DOHH2 (cell line): ENCODE data around the gene TACR1.

Experiments
- H3F3A ChIP-seq: fragments of 200-600 bp; sonication (generic), shearing (Covaris generic); 2 replicates; pipeline ENCODE4 v1.6.0; 2016; ENCODE audit warnings: antibody characterized with exemption, mild to moderate bottlenecking; ENCODE audit not compliant: control insufficient read depth, insufficient read depth
- H3K27ac ChIP-seq: fragments of 200-600 bp; sonication (generic); 2 replicates; pipeline ENCODE4 v1.5.1; 2014; ENCODE audit warnings: low read depth, mild to moderate bottlenecking, low read length, moderate library complexity
- H3K27me3 ChIP-seq: fragments of 200-600 bp; sonication (generic); 2 replicates; pipeline ENCODE4 v1.6.1; 2014; ENCODE audit warnings: mild to moderate bottlenecking, low read length, mixed read lengths; ENCODE audit not compliant: control insufficient read depth
- H3K36me3 ChIP-seq: fragments of 200-600 bp; sonication (generic); 2 replicates; pipeline ENCODE4 v1.6.1; 2014; ENCODE audit warnings: mild to moderate bottlenecking, low read length, moderate library complexity, mixed read lengths; ENCODE audit not compliant: control insufficient read depth
- H3K4me1 ChIP-seq: fragments of 200-600 bp; sonication (generic); 2 replicates; pipeline ENCODE4 v1.6.1; 2014; ENCODE audit warnings: mild to moderate bottlenecking, low read length, mixed read lengths; ENCODE audit not compliant: control insufficient read depth
- H3K4me2 ChIP-seq: fragments of 200-600 bp; sonication (generic); 2 replicates; pipeline ENCODE4 v1.6.0; 2014; ENCODE audit warnings: mild to moderate bottlenecking, low read length, moderate library complexity
- H3K4me3 ChIP-seq: fragments of 200-600 bp; sonication (generic); 2 replicates; pipeline ENCODE4 v1.5.1; 2014; ENCODE audit warnings: mild to moderate bottlenecking, low read length, mixed read lengths
- H3K79me2 ChIP-seq: fragments of 200-600 bp; sonication (generic); 2 replicates; pipeline ENCODE4 v1.6.1; 2014; ENCODE audit warnings: mild to moderate bottlenecking, low read length, mixed read lengths; ENCODE audit not compliant: control insufficient read depth
- H3K9me2 ChIP-seq: fragments of 200-600 bp; sonication (generic); replicated peaks from 2 replicates; pipeline ENCODE4 v1.6.1; 2014; ENCODE audit warnings: mild to moderate bottlenecking, low read length, mixed read lengths; ENCODE audit not compliant: control insufficient read depth
- H3K9me3 ChIP-seq: fragments of 200-600 bp; sonication (generic); 2 replicates; pipeline ENCODE4 v1.6.1; 2014; ENCODE audit warnings: antibody characterized with exemption, low read length, mixed read lengths; ENCODE audit not compliant: control insufficient read depth, insufficient read depth
- H4K20me1 ChIP-seq: fragments of 200-600 bp; sonication (generic); 2 replicates; pipeline ENCODE4 v1.6.0; 2014; ENCODE audit warnings: low read depth, mild to moderate bottlenecking, antibody characterized with exemption, low read length, moderate library complexity; ENCODE audit not compliant: control insufficient read depth, insufficient read depth
- CTCF ChIP-seq: fragments of 200-600 bp; sonication (generic); IDR thresholded peaks from one replicate; pipeline ENCODE4 v1.5.1; 2014; ENCODE audit warnings: antibody characterized with exemption, mild to moderate bottlenecking, low read depth, low read length; ENCODE audit not compliant: poor library complexity, severe bottlenecking
- EZH2phosphoT487 ChIP-seq: fragments of 200-600 bp; sonication (generic); IDR thresholded peaks from 2 replicates; pipeline ENCODE4 v1.6.1; 2017; ENCODE audit warnings: borderline replicate concordance, mild to moderate bottlenecking, antibody characterized with exemption, low read length, moderate library complexity, mixed read lengths

Gene TACR1

GRCh38 chr2:75182606-75183005 is 16.7 kb downstream of the TACR1 start:
- no peaks in the 10 kb centered on the region for H4K20me1 ChIP-seq
- H3K4me3 ChIP-seq, result no peak overlapping the region
- no peak overlapping the region for H3K4me2 ChIP-seq
- no peak overlapping the region for H3K27ac ChIP-seq
- H3K79me2 ChIP-seq, result no peaks in the 10 kb centered on the region
- H3K9me3 ChIP-seq, result no peaks in the 10 kb centered on the region
- no peaks in the 10 kb centered on the region for H3K36me3 ChIP-seq
- H3F3A ChIP-seq, result no peaks in the 10 kb centered on the region
- H3K27me3 ChIP-seq, result 0 out of 2 replicates have a peak, but pooled peaks cover 3% of the 10 kb centered on the region
- TF ChIP-seq CTCF (no peak), EZH2phosphoT487 (no peak)
- no peaks in the 10 kb centered on the region for H3K4me1 ChIP-seq
- H3K9me2 ChIP-seq, result no peaks in the 10 kb centered on the region

- no peaks in the 10 kb centered on the region for H3K36me3 ChIP-seq
- H4K20me1 ChIP-seq, result no peaks in the 10 kb centered on the region
- TF ChIP-seq CTCF (no peak), EZH2phosphoT487 (no peak)
- no peaks in the 10 kb centered on the region for H3F3A ChIP-seq
- no peak overlapping the region for H3K4me2 ChIP-seq
- H3K79me2 ChIP-seq, result no peaks in the 10 kb centered on the region
- no peak overlapping the region for H3K4me3 ChIP-seq
- H3K27me3 ChIP-seq, result 0 out of 2 replicates have a peak, but pooled peaks cover 3% of the 10 kb centered on the region
- no peaks in the 10 kb centered on the region for H3K4me1 ChIP-seq
- H3K9me2 ChIP-seq, result no peaks in the 10 kb centered on the region
- H3K9me3 ChIP-seq, result no peaks in the 10 kb centered on the region
- H3K27ac ChIP-seq, result no peak overlapping the region
Measured at GRCh38 chr2:75180476-75180875, 18.8 kb downstream of the TACR1 start.

- H3K4me1 ChIP-seq, result no peaks in the 10 kb centered on the region
- H3K36me3 ChIP-seq, result no peaks in the 10 kb centered on the region
- no peak overlapping the region for H3K4me2 ChIP-seq
- H3K79me2 ChIP-seq, result no peaks in the 10 kb centered on the region
- H3K9me3 ChIP-seq, result no peaks in the 10 kb centered on the region
- H3K27me3 ChIP-seq, result no peaks in the 10 kb centered on the region
- H4K20me1 ChIP-seq, result no peaks in the 10 kb centered on the region
- no peak overlapping the region for H3K27ac ChIP-seq
- H3F3A ChIP-seq, result no peaks in the 10 kb centered on the region
- TF ChIP-seq EZH2phosphoT487 (no peak), CTCF (no peak)
- H3K4me3 ChIP-seq, result no peak overlapping the region
- H3K9me2 ChIP-seq, result no peaks in the 10 kb centered on the region
Measured at GRCh38 chr2:75177427-75177826, 21.9 kb downstream of the TACR1 start.

GRCh38 chr2:75175456-75175855 is 23.9 kb downstream of the TACR1 start:
- TF ChIP-seq EZH2phosphoT487 (no peak), CTCF (no peak)
- H3K79me2 ChIP-seq, result no peaks in the 10 kb centered on the region
- no peaks in the 10 kb centered on the region for H3K9me2 ChIP-seq
- no peak overlapping the region for H3K4me2 ChIP-seq
- no peaks in the 10 kb centered on the region for H3K4me1 ChIP-seq
- no peaks in the 10 kb centered on the region for H3F3A ChIP-seq
- no peaks in the 10 kb centered on the region for H3K9me3 ChIP-seq
- H3K27me3 ChIP-seq, result no peaks in the 10 kb centered on the region
- no peaks in the 10 kb centered on the region for H3K36me3 ChIP-seq
- H3K4me3 ChIP-seq, result no peak overlapping the region
- no peak overlapping the region for H3K27ac ChIP-seq
- no peaks in the 10 kb centered on the region for H4K20me1 ChIP-seq
